GM19455 (cell line): ENCODE data around the gene SNX27.

Experiments used
- ATAC-seq: cut with Tn5 transposase; IDR thresholded peaks from one replicate; pipeline ENCODE4 v1.9.1; 2021; ENCODE audit not compliant: unreplicated experiment

The SNX27 gene

DNA sequence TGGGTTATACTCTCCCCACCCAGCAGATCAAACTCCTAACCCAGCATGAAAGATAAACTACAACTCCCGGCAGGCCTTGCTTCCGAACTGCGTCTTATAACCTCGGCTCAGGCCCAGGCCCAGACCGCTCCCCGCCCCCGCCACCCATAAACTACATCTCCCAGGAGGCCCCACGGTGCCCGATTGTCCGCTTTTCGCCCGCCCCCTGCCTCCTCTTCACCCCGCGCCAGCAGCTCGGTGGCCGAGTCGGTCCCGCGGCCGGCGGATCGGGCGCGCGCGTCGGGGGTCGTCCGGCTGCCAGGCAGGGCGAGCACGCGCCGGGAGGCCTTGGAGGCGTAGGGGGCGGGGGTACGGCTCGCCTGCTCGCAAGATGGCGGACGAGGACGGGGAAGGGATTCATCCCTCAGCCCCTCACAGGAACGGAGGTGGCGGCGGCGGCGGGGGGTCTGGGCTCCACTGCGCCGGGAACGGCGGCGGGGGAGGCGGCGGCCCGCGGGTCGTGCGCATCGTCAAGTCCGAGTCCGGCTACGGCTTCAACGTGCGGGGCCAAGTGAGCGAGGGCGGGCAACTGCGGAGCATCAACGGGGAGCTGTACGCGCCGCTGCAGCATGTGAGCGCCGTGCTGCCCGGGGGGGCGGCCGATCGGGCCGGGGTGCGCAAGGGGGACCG, at the start of gene SNX27:
SNX27 (plus strand) TSS at position 219 of the 669 bp plus-strand sequence; CDS start at position 371, 152 bp downstream.
- peak; percentile 94 for ATAC-seq

DNA sequence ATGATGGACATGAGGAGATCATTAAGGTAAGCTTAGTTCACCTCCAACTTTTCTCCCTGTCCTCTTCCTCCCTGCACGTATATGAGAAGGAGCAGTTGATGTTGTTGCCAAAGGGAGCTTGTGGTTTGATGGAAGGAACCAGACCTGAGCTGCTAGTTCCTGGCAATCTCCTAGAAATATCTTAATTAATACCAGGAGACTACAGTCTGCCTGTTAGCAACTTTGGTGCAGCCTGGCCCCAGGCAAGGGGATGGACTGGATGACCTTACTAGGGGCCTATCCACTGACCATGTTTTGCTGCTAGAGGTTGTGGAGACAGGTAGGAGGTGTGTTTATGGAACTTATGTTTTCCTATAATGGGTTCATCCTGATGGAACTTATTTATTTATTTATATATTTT, 49.2 kb upstream of the SNX27 start:
- no peak for ATAC-seq

DNA sequence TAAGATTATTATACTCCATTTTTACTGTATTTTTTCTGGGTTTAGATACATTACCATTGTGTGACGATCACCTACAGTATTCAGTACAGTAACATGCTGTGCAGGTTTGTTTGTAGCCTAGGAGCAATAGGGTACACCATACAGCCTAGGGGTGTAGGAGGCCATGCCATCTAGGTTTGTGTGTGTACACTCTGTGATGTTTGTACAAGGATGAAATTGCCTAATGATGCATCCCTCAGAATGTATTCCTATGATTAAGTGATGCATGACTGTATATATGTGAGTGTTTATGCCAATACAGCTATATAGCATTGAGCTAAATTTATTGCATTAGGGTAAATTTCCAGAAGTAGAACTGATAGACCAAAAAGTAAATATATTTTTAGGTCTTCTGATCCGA, 48.5 kb upstream of the SNX27 start:
- no peak for ATAC-seq

DNA sequence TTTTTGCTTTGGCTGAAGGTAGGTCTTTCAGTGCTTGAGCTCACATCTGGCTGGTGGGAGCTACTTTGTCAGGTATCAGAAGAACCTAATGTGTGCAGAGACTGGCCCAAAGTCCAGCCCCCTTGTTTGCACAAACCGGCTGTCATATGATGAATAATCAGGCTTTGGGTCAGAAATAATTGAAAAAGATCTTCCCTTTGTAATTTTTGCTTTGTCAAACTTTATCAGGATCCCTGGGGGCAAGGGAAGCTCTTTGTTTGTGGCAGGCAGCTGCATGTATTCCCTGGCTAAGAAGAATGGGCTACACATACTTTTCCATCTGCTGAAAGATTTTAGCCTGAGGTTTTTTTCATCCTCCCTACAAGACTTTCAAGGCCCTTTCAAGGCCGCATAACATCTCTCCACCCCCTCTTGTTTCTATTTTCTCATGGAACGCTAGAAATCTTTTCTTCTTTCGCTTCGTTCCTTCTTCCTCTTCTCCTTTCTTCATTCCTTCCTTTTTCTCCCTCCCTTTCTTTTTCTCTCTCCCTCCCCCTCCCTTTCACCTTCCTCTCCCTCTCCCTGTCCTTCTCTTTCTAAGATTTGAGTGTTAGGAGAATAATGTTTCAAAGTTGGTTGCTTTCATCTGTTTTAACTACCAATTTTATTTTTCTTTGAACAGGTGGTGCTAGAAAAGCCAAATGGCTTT, 46.2 kb upstream of the SNX27 start:
- no peak for ATAC-seq

DNA sequence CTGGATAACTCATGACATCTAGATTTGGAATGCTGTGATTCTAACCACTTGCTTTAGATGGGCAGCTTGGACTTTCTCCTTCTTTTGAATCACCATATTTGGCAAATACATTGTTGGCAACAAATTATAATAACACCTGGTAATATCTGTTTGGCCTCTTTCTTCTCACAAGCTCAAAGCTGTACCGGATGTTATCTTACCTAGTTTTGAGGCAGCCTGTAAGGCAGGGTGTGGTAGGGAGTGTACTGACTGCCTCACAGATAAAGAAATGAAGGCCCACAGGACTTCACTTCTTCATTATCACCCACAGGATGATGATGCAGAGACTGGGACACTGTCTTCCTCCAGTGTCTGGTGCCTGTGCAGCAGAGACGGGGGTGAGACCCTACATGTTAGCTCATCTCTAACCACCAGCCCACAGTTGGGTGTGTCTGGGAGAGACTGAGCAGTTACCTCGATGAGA, 43.2 kb upstream of the SNX27 start:
- ATAC-seq, result no peak

DNA sequence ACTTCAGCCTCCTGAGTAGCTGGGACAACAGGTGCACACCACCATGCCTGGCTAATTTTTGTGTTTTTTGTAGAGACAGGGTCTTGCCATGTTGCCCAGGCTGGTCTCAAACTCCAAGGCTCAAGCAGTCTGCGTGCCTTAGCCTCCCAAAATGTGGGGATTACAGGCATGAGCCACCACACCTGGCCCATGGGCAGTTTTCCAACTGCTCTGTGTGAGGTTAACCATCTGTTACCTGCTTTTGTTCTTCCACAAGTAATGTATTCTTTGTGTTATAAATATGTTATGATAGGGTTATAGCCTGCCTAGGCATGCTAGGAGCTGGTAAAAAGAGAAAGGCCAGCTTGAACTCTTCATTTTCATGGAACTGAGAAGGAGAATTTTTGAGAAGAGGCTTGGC, 41.0 kb upstream of the SNX27 start:
- no peak for ATAC-seq

DNA sequence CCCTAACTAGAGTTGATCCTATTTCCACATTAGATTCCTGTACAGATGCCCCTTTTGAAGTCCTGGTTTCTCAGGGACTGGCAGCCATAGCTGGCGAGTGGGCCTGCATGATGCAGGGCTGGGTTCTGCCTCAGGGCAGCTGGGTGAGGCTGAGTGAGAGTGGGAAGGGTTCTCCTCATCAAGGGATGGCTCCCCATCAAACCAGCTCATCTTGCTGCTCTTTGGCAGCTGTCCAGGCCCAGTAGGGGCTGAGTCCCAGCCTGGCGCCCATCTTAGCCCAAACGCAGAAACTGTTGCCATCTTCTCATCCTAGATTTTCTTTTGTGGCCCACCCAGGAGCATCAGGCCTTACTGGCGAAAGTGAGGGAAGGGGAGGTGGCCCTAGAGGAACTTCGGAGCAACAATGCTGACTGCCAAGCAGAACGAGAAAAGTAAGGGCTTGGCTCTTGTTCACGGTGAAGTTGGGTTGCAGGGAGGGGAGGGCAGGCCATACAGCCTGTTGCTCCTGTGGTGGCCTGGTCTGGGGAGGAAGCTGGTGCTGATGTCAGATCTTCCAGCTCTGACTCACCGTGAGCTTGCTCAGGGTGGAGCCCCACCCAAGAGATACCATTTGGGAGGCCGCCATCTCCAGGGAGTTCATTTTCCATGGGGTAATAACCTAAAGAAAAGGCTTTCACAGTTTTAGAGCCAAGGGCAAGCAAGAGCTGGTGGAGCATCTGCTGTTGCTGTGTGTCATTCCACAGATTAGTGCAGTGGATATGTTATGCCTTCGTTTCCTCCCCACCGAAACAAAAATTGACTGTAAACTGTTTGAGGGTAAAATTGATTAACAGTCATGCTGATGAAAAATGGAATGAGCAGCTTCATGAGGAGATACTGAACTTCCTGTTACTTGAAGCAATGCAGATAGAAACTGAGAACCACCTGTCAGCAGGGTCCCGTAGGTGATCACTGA, 37.0 kb upstream of the SNX27 start:
- no peak for ATAC-seq

DNA sequence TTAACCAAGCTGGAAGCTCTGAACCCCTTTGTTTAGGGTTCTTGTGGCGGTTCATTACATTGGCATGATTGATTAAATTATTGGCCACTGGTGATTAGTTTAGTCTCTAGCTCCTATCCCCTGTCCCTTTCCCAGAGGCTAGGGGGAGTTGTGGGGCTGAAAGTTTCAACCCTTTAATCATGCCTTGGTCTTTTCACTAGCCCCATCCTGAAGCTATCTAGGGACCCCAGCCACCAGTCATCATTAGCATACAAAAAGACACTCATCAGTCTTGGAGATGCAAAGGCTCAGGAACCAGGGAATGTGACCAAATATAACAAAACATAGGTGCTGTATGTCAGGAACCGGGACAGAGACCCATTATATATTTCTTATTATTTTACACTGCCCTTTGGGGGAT, 34.7 kb upstream of the SNX27 start:
- ATAC-seq, result no peak

DNA sequence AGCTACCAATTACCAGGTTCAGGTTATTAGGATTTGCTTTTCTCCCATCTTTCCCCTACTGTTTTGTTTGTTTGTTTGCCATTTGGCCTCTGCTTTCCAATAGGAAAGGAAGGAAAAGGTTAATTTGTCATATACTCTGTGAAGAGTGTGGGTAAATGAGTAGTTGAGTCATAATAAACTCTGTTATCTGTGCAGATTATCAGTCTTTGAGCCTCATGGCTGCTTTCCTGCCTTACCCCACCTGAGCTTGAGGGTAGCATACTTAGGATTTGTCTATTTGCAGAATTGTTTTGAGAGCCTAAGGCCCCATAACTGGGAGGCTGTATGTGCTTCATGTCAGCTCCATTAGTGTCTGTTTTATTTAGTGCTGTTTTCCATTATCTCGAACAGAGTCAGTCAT, 32.9 kb upstream of the SNX27 start:
- no peak for ATAC-seq

DNA sequence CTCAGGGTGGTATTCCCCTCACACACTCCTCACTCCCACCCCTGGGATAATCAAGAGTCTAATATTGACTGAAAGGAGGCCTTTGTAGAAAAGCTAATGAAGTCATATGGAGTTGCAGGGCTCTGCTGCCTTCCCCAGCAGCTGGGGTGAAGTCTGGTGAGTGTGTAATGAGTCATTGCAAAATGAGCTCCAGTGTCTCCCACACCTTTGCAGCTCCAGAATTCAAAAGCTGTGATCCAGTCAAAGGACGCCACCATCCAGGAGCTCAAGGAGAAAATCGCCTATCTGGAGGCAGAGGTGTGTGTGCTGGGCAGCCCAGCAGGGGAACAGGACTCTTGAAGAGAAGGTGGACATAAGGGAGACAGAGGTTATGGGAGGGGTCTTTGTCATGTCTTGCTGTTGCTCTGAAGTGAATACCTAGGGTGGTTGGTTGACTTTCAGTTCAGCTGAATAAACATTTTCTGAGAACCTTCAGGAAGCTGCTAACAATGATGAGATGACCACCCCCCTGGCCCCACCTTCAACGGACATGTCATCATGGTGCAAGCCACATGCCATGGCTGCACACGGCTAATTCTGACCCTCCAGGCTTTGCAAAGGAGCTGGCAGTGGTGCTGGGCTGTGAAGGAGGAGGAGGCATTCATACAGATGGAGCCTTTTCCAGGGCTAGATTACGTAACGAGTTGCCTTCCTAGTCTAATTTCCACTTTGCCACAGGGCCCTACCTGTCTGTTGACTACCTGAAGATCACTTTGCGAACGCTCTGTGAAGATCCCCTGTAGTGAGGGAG, 32.2 kb upstream of the SNX27 start:
- no peak for ATAC-seq

DNA sequence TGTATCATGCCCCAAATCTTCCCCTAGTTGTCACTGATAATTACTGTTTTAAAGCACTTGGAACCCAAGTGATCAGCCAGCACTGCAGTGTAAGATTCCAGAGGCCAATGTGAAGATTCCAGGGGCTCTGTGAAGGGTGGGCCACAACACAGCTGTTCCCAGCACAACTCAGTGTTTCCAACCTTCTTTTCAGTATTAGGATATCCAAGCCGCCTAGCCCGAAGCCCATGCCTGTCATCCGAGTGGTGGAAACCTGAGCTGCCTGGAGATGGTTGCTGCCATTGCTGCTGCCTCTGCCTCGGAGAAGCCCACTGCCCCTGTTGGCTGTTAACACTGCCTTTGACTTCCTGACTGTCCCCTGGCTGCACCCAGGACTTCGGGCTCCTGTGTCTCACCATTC, 30.4 kb upstream of the SNX27 start:
- ATAC-seq, result no peak

DNA sequence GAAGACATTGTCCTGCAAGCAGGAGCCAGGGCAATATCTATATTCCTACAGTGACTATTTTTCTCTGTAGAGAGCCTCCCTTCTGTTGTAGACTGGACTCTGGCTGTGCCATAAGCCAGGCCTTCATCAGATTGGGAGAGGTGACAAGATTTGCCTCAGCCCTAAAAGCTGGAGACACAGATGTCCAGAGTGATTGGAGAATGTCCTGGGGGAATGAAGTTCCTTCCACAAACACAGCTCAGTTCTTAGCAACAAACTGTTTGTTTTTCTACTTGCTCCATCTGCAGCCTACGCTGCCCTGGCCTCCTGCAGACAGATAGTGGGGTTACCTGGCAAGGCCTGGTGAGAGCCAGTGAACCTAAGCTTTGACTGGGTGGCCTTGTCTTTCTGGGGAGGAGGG, 29.9 kb upstream of the SNX27 start:
- no peak for ATAC-seq

DNA sequence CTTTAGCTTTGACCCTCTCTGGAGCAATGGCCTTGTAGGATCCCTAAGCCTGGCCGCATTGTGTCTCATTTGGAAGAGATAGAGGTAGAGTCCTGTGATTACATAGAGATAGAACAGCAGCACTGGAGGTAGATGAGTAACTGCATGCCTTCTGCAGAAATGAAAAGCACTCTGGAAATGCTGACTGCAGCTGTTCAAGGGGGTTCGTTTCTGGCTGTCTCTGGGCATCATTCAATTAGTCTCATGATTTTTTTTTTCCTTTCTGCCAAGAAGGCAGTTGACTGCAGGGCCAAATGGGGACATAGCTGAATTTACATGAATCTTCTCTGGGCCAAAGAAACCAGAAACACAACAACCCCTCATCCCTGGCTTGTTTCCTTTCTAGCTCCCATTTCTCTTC, 28.1 kb upstream of the SNX27 start:
- ATAC-seq, result no peak

DNA sequence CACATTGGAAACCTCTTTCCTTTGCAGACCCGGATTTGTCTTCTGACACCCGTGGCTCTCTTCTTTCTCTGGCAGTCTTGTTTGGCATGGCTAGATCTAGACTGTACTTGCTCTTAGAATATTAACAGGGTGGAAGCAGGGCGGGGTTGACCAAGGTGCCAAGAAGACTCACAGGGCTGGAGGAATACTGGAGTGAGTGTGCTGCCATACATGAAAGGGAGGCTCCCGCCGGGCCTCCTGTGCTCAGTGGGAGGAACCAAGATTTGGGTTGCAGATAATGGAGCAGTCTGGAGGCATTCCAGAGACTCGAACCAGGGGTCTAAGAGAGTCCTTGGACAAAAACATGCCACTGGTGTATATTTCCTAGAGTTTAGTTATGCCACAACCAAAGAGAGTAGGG, 27.6 kb upstream of the SNX27 start:
- ATAC-seq, result no peak

DNA sequence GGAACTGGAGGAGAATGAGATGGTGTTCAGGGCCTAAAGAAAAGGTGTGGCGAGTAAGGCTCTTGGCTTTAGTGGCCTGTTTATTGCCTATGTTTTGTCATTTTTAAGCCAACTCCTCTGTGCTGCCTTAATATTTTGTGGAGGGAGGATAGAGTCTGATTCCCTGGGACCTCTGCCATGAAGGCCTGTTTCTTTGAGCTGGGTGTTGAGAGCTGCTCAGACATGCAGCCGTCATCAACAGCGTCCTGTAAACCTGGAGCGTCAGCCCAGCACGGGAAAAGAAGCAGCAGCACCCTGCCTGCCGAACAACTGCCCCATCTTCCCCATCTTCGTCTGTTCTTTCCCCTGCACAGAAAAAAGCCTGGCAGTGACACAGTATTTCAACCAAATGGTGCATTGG, 27.1 kb upstream of the SNX27 start:
- no peak for ATAC-seq

DNA sequence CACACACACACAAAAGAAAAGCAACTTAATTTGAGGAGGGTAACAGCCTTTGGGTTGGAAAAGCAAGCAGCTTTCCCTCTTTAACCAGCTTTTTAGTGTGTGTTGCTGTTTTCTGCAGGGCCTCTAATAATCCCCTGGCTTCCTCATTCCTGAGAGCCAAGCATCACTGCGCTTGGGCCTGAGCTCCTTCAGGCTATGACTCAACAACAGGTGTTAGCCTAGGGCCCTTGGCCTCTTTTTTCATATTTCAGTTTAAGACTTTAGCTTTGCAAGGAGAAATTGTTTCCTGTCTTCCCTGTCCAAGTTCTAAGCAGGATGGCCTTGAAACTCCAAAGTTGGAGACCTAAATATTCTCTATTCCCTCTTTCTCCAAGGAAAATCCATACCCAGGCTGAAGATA, 26.2 kb upstream of the SNX27 start:
- no peak for ATAC-seq

DNA sequence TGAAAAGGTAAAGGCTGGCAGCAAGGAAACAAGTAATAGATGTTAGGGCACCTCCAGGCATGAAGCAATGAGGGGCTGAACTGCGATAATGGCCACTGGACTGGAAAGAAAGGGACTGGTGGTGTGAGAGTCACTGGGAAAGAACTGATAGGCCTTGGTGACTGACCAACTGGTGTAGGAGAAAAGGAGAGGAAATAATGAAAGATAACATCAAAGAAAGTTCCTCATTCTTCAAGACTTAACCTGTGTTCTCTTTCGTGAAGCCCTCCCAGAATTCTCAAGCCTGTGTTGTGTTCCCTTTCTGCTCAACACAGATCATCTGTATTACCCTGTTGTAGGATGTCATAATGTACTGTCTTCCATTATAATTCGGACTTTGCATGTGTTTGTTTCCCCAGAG, 20.9 kb upstream of the SNX27 start:
- ATAC-seq, result no peak

DNA sequence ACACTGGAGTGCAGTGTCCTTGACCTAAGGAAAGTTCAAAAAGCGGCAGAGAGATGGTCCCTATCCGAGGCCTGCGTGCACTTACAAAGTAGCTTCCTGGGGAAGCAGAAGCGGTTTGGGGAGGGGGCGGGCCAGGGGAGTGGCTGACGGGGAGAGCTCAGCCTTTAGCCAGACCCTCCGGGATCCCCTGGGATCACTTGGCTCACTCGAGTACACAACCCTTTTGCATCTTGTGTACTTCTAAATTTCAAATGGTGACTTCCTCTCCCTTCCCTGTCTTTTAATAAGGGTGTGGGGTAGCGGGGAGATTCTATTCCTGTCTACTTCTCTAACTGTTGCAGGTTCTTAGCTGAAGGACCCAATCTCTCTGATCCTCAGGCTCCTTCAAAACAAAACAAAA, 18.1 kb upstream of the SNX27 start:
- no peak for ATAC-seq

DNA sequence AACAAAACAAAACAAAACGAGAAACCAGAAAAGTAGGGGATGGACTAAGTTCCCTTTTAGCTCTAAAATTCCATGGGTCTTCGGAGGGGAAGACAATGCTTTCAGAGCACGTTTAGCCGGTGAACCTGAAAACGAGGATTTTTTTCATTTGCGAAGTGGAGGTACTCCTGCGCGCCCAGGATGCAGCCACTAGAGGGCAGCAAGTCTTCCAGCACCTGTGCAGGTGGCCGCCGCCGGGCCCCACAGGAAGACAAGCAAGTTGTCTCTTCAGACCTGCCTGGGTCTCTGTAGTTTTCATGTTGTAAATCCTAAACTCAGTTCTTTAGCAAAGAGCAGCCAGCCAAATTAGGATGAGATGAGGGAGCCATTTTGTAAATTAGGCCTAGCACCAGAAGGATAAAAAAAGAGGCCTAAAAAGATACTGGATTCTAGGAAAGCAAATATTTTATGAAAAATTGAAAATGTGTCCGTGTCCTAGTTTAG, 17.7 kb upstream of the SNX27 start:
- peak; percentile 63 for ATAC-seq

DNA sequence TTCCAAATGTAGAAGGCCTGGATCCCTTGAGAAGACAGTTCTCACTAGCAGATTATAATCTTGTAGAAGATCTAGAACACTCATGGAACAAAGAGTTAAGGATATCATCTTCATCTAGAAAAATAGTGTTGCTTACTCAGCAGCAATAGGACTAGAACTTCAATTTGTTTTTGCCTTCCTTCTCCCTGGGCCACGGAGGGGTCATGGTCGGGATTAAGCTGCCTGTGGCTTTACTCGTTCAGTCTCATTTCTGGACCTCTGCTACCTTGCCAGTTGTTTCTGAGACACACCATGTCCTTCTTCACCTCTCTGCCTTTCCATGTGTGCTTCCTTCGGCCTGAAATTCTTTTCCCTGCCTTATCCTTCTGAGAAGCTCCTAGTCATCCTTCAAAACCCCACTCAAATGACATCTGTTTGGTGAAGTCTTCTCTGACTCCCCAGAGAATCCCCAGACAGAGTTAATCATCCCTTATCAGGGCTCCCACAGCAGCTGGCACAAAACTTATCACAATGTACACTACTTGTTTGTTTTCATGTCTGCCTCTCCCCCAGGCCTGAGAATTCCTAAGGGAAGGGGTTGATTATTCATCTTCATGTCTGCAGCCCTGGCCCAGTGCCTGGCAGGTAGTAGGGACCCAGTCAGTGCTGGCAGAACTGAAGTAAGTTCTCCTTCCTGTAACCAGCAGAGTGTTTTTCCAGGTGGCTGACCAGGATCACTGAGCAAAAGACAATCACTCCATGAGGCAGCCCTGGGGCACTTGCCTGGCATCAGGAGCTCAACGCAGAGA, 15.5 kb upstream of the SNX27 start:
- no peak for ATAC-seq
